HG03196 (cell line): ENCODE results near the gene ATP1B1.

Experiments used
- ATAC-seq: cut with Tn5 transposase; IDR thresholded peaks from one replicate; pipeline ENCODE4 v1.9.1; 2021; ENCODE audit not compliant: unreplicated experiment

ATP1B1 gene

DNA sequence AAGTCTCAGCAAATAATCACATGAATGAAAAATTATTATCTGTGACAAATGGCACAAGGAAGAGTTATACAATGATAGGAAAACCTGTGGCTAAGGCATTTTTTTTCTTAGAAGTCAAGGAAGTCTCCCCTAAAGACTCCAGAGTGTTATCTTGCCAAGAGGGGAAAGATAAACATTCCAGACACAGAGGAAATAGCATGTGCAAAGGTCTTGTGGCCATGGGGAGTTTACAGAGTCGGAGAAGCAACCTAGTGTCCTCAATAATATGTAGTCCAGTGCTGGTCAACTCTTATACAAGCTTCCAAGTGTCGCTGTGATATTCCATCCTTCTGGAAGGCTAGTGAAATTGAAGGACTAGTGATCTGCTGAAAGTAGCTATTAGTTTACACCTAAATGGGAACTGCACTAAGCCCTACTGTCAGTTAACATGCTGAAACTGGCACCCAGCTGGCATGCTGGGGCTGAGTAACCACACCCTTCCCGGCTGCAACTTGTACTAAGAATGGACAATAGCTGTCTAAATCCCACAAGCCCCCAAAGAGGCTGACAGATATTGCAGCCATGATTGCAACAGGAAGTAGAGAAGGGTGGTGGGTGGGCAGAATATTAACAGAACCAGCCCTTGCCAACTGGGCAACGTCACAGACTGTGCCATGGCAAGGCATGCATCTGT is 11.5 kb upstream of the ATP1B1 start:
- no peak for ATAC-seq

DNA sequence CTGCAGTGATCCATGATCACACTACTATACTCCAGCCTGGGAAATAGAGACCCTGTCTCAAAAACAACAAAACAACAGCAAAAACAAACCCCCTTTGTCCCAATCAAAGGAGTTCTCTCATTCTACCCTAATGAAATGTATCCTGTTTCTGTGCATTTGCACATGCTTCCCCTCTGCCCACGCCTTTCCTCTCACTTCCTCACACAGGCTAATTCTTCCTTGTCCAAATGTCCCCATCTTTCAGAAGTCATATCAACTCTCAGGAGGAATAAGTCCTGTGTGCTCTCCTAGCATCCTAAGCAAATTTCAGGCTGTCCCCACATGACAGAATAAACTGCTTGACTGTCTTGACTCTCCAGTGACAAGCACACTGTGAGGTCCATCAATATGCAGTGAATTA is 8.1 kb upstream of the ATP1B1 start:
- ATAC-seq: no peak

GRCh38 chr1:169099561-169099960 is 6.9 kb upstream of the ATP1B1 start:
- ATAC-seq: no peak

DNA sequence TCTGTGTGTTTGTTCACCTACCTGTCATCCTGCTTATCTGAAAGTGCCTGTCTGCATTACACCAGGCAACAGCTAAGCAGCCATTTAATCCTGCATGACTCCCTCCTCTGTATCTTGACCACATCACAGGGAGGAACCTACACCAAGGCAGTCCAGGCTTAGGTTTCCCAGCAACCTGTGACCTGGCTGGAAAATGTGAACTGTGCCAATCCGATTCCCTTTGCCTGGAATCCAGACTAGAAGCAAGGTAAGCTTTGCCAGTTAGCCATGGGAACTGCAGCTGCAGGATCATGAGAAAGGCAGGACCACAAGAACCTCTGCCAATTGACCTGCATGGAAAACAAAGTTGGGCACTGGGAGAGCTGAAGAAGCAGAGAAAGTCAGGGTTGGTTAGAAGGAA is 6.3 kb upstream of the ATP1B1 start:
- ATAC-seq: no peak

DNA sequence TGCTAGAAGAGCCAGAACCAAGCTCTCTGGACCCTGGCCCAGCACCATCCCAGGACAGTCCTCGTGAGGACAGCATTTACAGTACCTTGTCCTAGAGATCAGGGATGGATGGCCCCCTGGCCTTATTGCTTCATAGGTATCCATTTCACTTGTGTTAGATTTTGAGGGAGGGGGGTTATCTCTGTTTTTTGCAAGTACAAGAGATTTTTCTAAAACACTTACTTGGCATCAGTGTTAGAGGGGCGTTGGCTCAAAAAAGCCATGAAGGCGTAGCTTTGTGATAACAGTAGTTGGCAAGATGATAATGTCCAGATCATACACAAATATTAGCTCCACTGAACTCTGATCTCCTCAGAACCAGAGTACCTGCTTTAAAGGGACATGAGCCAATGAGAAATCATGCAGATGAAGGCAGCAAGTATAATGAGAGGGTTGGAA is 5.8 kb upstream of the ATP1B1 start:
- ATAC-seq: no peak

- ATAC-seq: no peak
Observed at GRCh38 chr1:169102567-169102966, 3.9 kb upstream of the ATP1B1 start.

GRCh38 chr1:169103002-169103401 is 3.5 kb upstream of the ATP1B1 start:
- ATAC-seq: no peak

DNA sequence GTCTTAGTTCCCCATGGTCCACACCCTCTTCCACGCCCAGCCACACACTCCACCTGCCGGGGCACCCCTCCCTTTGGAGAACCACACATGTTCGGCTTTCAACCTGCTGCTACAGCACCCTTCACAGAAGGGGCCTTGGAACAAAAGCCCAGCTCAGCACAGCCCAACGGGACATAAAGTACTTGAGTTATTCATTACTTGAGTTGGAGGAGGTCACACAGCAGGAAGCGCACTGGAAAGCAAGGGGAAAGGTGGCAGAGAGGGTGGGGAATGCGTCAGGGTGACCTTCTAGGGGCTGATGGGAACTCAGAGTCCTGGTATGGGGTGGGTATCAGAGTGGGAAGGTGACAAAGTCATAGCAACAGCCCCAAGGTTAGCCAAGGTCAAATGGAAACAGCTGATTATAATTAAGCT is 3.0 kb upstream of the ATP1B1 start:
- ATAC-seq: no peak

GRCh38 chr1:169105087-169105433 is 1.4 kb upstream of the ATP1B1 start:
- ATAC-seq: no peak

GRCh38 chr1:169105434-169106094 is 926 bp upstream of the ATP1B1 start:
- peak; percentile 45 for ATAC-seq

- ATAC-seq: no peak
Observed at GRCh38 chr1:169106921-169107602, 572 bp downstream of the ATP1B1 start.

DNA sequence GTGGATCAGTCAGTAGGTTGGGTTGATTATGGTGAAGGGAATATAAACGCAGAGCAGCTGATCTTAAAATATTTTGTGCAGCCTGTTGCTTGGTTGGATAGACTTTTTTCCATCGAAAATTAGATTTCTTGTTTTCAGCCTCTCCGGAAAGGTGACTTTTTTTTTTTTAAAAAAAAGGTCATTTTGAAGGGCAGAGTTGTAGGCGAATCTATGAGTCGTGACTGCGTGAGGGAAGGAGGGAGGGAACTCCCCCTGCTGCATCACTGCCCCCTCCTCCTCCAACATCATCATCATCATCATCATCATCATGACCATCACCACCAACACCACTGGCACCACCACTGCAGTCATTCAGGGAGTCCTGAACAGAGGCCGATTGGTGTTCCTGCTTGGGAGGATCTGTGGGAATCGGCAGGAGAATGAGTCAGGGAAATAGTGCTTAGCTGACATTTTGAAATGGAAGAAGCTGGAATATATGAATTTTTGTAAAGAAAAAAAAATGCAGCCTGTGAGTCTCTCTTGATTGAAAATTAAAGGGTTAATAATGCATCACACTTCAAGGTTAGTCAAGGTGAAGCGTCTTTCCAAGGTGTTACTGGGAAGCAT is 1.2 kb downstream of the ATP1B1 start:
- no peak for ATAC-seq

- ATAC-seq: no peak
Observed at GRCh38 chr1:169108223-169108622, 1.7 kb downstream of the ATP1B1 start.

- ATAC-seq: no peak
Observed at GRCh38 chr1:169108863-169109560, 2.5 kb downstream of the ATP1B1 start.

GRCh38 chr1:169109561-169110134 is 3.2 kb downstream of the ATP1B1 start:
- ATAC-seq: no peak

DNA sequence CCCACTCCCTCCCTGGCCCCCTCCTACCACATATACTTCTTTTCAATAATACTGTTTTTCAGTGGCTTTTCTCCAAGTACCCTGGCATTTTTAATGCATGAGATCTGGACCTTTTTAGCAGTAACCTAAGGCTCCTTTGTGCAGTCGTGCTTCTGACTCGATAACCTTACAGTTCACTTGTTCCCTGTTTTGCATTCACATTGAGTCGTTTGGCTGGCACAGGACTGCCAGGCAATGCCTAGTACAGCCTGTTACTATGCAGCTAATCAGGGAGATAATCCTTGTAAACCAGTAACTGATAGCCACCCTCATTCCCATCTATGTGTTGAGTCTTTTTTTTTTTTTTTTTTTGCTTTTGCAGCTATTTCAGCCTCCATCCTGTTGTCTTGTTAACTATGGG is 3.7 kb downstream of the ATP1B1 start:
- no peak for ATAC-seq

- no peak for ATAC-seq
Observed at GRCh38 chr1:169110689-169111447, 4.4 kb downstream of the ATP1B1 start.

- no peak for ATAC-seq
Observed at GRCh38 chr1:169111472-169111871, 5.0 kb downstream of the ATP1B1 start.

GRCh38 chr1:169112241-169112640 is 5.8 kb downstream of the ATP1B1 start:
- ATAC-seq: no peak

DNA sequence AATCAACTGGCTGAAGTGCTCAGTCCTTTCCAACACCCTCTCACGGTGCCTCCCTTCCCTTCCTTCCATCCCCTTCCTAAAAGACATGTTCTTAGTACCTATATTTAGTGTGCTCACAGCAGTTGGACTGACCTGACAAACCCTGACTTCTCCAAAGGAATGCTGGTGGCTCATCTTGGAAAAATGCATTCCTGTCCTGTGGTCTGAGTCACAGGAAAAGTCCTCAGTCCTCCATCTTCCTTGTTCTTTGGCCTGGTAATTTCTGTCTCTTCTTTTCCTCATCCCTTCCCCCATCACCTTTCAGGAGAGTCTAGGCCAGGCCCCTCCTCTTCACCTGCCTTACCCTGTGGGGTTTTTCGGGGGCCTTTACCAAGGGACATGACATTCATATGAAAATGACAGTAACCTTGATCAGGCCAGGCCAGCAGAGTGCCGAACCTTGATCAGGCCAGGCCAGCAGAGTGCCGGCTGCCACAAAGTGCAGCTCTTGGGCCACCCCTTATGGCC is 7.2 kb downstream of the ATP1B1 start:
- ATAC-seq: no peak
